NCI-H1694 (cell line): ENCODE data around the gene LIG3.
"Not testable (repeated sequence)": the region's sequence is repeated elsewhere in the genome, so short reads cannot be mapped to it uniquely, and the experiment has no call there.

Source experiments
- DNase-seq: peaks from one replicate; lab custom pipeline; 2025; lab: John Stamatoyannopoulos, UW

Gene LIG3

DNA sequence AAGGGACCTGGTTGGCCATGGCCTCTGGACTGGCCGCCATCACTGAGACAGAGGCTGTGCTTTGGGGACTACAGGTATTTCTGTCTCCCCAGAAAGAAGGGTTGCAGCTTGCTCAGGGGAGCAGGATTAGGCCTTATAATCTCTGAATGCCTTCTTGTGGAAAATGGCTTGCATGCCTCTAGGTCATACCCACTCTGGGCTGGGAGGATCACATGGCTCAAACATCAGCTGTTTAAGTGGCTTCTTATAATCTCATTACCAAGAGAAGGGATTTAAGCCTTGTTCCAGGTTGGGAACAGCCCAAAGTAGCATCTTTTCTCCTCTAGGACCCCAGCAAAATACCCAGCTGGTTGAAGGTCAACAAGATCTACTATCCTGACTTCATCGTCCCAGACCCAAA is 19.1 kb downstream of the LIG3 start:
- no peak for DNase-seq

DNA sequence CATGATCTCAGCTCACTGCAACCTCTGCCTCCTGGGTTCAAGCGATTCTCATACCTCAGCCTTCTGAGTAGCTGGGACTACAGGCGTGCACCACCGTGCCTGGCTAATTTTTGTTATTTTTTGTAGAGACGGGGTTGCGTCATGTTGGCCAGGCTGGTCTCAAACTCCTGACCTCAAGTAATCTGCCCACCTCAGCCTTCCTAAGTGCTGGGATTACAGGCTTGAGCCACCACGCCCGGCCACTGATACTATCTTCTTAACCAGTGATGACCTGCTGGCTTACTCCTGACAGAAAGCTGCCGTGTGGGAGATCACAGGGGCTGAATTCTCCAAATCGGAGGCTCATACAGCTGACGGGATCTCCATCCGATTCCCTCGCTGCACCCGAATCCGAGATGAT is 20.7 kb downstream of the LIG3 start:
- not testable (repeated sequence) for DNase-seq

DNA sequence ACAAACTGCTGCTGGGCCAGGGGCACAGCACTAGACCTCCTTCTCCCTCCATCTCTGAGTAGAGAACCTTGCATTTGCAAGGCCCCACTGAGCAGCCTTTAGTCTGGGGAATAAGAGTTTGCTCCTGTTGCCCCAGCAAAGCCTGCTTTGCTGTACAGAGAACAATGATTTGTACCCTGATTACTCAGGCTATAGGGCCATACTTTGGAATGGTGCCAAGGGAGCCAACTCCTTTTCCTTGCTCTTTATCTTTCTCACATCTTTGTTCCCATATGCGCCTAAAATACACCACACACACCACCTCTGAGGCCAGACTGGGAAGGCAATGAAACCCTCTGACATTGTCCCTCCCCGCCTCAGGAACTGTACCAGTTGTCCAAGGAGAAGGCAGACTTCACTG is 21.2 kb downstream of the LIG3 start:
- DNase-seq, result no peak

DNA sequence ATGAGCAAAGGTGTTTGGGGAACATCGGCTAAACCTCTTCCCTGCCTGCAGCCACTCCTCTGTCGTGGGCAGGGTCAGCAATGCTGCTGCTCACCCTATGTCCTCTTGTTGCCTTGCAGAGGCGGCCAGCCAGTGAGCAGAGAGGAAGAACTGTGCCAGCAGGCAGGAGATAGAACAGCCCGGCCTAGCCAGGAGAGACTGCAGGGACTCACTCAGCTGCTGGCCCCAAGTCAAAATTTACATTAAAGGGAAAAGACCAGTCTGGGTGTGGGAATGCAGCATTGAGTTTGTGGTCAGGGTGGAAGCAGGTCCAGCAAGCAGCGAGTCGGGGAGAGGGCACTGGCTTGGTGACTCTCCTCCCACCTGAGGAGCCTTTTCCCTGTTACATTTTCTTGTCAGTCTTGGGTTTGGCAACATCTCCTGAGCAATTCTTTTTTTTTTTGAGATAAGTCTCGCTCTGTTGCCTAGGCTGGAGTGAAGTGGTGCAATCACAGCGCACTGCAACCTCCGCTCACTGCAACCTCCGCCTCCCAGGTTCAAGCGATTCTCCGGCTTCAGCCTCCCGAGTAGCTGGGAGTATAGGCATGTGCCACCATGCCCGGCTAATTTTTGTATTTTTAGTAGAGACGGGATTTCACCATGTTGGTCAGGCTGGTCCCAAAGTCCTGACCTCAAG is 22.7 kb downstream of the LIG3 start:
- DNase-seq, result no peak

DNA sequence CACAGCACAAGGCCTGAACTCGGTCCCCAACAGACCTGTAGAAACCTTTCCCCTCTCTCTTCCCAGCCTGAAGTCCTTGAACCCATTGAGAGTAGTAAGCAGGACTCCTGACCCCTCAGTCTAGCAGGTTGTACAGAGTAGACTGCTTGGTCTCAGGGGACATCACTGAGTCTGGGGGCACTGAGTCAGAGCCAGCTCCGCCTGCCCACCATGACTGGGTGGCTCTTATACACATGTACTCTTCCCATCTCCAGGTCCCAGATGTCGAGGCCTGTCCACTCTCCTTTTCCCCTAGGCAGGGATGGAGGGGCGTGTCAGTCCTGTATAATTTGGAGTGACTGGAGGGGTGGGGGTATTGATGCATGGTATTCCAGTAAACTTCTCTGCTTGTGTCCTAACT is 23.5 kb downstream of the LIG3 start:
- DNase-seq, result no peak

DNA sequence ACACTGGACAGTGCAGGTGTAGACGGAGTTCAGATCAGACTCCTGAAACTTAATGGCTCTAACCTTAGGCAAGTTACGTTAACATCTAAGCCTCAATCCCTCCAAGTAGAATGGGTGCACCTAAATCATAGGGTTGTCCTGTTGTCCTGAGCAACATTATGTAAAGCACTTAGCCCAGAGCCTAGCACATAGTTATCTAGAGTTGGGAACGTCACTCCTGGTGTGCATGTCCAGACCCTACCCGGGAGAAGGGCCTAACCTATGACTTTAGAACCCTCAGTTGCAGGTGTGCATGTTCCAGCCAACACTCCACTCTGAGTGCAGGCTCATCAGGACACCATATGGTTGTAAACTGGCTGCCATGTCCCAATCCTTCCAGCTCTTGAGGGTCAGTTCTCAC is 26.0 kb downstream of the LIG3 start:
- DNase-seq, result no peak

DNA sequence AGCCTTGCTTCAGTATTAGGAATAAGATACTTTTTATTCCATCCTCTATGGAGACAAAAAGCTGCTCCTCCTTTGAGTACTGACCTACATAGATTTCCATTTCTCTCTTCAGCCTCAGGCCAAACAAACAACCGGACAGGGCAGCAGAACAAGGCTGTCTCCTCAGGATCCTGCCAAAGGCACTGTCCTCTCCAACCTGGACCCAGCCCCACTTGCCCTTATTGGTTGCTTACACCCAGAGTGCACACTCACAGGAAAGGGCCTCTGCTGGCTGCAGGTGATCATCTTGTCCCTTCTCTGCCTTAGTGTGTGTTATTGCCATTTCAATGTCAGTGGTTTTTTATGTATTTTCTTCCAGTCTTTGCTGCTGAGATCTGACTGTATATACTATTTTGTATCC is 26.6 kb downstream of the LIG3 start:
- no peak for DNase-seq

DNA sequence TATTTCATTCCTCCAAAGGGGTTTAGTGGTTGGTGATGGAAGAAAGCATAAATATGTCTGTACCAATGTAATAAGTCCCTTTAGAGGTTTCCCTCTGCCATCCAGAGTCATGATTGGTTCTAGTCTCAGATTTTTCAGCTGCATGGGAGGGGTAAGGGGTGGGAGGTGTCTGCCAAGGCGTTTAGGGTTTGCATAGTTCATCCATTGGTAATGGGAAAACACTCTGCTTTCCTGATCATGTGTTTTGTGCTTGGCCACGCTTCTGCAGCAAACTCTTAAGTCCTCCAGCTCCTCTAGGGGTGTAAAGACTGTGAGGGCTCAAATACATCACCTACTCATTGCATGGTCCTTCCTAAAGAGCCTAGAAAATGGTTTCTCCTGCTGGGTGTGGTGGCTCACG is 29.8 kb downstream of the LIG3 start:
- DNase-seq, result no peak

DNA sequence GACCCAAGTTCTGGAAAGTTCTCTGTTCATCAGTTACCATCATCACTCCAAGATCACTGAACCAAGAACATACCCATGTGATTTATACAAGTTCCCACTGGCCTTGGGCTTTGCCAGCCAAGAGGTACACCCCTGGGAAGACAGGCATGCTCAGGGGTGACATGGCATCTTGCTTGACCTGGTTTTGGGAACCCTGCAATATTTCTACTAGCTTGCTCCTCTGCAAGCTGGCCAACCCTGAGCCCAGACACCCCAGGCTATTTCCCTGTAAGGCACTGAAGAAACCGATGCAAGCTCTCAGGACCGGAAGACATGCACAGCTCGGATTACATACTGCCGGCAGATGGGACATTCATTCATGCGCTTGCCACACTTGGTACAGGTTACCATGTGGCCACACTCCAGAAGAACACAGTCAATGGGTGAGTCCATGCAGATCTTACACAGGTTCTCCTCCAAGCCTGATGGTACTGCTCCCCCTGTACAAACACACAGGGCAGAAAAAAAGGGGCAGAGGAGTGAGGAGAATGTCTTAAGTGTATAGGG is 31.4 kb downstream of the LIG3 start:
- DNase-seq, result peak; percentile 37

DNA sequence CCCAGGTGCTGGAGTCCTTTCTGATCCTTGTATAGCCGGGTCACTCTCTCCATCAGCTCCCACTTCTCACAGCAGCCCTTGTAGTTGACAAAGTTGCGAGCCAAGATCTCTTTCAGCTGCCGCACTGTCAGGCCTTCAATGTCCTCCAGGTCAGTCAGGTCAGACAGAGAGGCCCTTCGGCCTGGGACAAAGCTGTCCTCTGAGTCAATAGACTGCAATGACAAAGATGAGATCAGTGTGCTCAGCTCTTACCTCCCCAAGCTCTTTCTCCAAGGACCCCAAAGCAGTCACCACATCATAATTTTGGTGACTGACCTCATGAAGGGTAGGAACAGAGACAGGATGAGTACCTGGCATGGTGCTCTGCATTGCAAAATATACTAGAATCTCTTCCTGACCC is 36.1 kb downstream of the LIG3 start:
- DNase-seq, result no peak

DNA sequence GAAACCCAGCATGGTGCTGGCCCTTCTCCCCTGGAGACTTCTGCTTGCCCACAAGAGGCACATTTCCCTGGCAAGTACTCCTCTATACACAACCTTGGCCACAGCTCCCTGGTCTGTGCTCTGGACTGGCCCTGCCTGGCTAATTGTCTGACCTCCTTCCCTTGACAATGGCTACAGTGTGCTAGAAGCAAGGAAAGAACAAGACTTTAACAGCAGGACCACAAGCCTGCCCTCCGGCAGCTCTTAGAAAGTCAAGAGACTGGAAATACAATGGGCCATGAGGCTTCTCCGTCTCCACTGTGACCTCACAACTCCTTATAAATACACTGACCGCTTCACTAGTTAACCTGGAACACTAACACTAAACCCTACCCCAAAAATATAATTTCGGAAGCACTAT is 36.7 kb downstream of the LIG3 start:
- no peak for DNase-seq

DNA sequence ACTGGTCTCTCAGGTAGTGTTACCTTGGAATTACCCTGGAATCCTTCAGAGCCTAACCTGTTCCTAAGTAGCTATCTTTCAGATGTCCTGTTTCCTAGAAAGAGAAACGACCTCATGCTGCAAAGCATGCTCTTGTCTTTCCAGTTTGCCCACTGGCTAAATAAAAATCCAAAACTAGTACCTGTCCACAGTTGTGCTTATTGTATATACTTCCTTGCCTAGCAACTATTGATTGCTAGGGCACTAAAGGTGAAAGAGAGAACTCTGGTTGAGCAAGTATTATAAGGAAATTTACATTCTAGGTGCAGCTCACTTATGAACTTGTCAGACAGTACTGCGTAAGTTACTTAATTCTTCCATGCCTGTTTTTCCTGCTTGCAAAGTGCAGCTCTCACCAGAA is 38.5 kb downstream of the LIG3 start:
- DNase-seq, result no peak

DNA sequence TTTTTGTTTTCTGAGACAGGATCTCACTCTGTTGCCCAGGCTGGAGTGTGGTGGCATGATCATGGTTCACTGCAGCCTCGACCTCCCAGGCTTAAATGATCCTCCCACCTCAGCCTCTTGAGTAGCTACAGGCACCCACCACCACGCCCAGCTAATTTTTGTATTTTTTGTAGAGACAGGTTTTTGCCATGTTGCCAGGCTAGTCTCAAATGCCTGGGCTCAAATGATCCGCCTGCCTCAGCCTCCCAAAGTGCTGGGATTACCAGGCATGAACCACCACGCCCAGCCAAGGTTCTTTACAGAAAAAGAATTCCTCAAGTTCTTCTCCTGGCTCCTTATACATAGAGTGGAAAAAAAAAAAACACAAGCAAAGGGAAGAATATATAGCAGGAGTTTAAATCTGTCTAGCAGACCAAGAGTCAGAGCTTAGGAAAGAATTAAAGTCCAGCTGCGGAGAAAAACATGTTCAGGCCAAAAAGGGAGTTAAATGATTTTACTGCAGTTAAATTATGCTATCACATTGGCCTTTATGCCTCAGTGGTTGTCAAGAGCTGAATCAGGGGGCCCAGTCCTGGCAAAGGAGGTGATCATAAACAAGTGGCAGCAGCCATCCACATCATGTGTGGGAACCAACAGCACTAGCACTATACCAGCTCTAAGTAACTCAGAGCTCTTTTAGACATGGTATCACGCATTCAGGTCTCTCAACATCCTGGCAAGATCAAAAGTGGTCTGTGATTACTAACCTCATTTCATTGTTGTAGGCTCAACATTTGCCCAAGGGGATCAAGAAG is 39.3 kb downstream of the LIG3 start:
- DNase-seq, result no peak

DNA sequence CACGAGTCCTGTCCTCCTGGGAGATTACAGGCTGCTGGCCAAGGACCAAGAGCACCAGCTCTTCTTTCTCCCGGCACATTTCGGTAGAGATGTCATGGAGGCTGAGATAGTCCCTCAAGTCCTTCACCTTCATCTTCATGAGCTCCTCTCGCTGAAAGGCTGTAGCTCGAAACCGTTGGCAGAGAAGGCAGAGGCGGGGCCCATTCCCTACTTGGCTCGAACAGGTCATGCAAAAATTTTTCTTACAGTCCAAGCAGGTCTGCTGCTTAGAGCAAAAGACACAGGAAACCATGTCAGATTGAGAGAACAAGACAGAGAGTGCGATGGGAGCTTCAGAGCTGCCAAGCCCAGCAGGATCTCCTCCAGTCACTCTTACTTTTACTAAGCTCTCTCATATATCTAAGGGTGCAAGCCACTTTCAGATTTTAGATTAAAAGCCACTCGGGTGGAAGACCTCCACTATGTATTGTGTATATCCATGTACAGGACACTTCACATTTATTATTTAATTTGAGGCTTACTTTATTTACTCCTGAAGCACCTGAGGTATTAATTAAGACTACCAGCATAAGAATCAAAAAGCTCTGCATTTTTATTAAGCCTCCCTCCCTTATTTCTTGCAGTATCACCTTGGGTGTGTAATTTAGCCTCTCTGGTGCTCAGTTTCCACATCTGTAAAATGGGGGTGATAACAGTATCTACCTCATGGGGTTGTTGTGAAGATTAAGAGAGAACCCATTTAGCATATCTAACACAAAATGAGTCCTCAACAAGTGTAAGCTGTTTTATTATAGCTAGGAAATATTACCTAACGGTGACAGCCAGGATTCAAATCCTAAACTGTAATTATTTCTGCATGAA is 41.4 kb downstream of the LIG3 start:
- no peak for DNase-seq

DNA sequence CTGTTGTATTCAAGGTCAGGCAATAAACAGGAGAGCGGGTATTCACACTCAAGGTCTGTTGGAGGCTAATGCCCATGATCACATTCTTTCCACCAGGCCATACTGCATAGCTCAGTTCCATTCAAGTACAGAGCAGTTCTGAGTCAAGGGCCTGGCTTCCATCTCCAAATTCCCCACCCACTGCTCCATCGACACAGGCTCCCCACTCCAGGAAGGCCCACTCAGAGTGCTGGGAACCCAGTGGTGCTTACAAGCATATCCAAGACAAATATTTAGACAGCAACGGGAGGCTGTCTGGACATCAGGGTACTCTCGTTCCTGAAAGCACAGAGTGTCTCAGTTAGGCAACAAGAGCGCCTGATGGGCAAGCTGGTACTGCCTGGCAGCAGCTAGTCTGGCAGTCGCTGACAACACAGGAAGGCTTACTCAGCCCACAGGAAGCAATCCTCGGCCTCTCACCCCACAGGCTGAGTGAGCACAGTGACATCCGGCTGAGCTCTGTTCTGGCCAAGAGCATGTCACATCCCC is 42.3 kb downstream of the LIG3 start:
- no peak for DNase-seq

DNA sequence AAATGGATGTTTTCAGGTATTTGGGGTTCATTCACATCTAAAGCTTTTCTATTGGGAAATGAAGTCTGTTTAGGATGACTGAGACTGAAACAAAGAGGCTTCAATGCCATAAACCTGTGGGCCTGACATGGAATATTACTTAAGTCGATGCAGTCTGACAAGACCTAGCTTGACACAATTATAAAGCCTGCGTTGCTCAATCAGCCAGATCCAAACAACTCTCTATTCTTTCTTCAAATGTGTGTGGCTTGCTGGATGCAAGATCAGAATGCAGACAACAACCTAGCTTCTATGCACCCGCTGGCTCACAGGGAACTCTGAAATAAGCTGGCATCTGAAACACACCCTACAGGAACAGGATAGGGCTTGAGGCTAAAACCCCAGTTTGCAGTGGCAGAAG is 43.2 kb downstream of the LIG3 start:
- DNase-seq, result no peak

DNA sequence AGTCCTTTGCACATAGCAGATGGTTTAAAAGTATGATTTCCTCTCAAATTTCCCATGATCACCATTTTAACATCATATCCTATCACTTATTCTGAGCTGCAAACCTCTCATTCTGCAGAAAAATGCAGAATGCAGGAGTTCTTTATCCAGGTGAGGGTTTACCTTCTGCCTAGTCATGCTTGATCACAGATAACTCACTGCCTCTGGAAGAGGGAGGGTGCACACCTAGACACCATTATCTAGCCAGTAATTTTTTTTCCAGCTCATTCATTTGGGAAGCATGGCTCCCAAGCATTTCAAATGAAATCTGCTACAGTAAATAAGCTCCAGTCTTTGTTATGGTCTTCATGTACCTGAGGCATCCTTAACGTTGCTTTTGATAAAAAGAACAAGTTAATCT is 45.2 kb downstream of the LIG3 start:
- no peak for DNase-seq

DNA sequence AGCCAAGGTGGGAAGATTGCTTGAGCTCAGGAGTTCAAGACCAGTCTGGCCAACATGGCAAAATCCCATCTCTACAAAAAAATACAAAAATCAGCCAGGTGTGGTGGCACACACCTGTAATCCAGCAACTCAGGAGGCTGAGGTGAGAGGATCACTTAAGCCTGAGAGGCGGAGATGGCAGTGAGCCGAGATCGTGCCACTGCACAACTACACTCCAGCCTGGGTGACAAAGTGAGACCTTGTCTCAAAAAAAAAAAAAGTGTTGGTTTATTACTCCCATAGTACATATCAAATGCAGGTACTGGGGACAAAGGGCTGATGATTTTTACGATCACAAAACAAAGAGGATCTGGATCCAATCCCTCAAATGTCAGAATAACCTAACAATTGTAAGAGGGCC is 47.8 kb downstream of the LIG3 start:
- not testable (repeated sequence) for DNase-seq

DNA sequence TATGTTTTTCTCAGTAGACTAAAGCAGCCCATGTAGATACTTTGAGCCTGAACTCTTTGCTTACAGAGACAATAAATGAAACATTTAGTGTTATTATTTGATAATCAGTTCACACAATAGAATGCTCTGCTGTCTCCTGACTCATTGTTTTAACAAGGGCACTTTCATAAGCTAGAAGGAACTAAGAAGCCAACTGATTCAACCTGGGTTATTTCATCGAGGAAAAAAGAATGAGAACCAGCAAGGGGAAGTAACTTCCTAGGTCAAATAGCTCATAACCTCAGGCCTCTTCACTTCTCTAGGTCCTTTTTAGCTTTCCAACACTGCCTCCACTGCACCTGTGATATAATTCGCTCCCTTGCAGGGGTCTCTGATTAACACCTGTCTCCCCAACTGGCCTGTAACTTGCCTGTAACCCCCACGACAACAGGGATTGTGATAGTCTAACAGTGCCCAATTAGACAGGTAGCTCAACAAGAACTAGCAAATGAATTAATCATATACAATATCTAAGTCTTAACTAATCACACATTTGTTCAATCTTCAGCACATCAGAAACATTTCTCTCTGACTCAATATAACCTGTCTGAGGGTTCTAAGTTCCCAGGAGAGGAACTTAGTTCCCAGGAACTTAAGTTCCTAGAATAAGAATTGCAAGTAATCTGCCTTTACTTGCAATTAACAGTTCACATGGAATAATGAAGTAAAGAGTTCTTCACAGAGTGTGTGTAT is 48.4 kb downstream of the LIG3 start:
- no peak for DNase-seq

DNA sequence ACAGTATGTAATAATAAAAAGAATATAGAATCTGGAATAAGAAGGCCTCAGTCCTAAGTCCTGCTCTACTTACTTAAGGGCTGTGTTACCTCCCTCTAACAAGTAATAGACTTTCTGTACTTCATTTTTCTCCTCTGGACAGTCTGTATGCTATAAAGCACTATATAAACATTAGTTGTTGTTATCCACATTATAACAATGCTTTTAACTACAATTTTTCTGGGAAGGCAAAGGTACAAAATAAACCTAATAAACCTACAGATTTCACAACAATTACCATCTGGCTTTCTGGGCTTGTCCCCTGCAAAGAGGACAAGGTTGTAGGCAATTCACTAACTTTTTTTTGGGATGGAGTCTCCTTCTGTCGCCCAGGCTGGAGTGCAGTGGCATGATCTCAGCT is 50.5 kb downstream of the LIG3 start:
- no peak for DNase-seq

DNA sequence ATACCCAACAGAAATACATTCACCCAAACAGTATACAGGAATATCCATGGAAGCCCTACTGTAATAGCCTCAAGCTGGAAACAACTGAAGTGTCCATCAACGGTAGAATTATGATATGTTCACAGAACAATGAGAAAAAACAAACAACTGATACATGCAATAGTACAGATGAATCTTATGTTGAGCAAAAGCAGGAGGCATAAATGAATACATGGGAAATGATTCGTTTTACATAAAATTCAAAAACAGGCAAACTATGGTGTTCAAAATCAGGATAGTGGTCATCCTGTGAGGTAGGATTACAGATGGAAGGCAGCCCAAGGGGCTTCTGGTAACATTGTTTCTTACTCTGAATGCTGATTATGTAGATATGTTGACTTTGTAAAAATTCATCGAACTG is 58.1 kb downstream of the LIG3 start:
- no peak for DNase-seq

DNA sequence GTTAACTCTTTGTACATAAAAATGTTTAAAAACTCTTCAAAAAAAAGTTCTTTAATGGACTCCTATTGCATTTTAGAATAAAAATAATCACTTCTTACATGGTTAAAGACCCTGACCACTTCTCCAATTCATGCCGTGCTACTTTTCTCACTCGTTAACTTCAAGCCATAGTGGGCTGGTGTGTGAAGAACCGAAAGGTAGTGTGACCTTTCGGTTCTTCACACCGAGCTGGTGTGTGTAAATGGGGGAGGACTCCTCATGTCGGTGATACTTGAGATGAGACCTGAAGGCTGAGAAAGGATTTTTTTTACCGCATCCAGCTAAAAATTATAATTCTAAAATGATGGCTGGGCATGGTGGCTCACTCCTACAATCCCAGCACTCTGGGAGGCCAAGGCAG is 61.1 kb downstream of the LIG3 start:
- DNase-seq, result no peak
